HEK293 (cell line): Measurements from ENCODE around the gene MPHOSPH9.

ENCODE experiments used
- CTCF ChIA-PET: fragments of 350-600 bp; formaldehyde crosslinking; extraction: SDS; loops from one replicate; lab custom pipeline; 2021; ENCODE audit warnings: antibody characterized with exemption; lab: Yijun Ruan, JAX
- POLR2A ChIA-PET: fragments of 300-600 bp; formaldehyde crosslinking; extraction: SDS; loops from one replicate; lab custom pipeline; 2020; ENCODE audit warnings: antibody characterized with exemption, inconsistent platforms; lab: Yijun Ruan, JAX
- H3K27ac ChIP-seq: fragments of 200-500 bp; sonication (Bioruptor generic); 2 replicates; pipeline ENCODE4 v1.5.1; 2014; ENCODE audit warnings: low read depth, low read length, control low read depth, inconsistent platforms; ENCODE audit errors: extremely low read depth
- H3K36me3 ChIP-seq, 2 experiments: fragments of 200-500 bp in 1 of 2; sonication (Bioruptor generic) in 1 of 2; 1 replicate in 1 of 2; 2 replicates in 1 of 2; pipeline ENCODE4 v1.5.1; 2014 to 2017; ENCODE audit warnings: inconsistent platforms in 2 of 2, low read length in 2 of 2; ENCODE audit not compliant: control insufficient read depth in 2 of 2, insufficient read depth in 1 of 2
- H3K4me1 ChIP-seq: fragments of 200-500 bp; sonication (Bioruptor generic); 2 replicates; pipeline ENCODE4 v1.5.1; 2014; ENCODE audit warnings: mild to moderate bottlenecking, low read length, inconsistent platforms; ENCODE audit not compliant: control insufficient read depth, insufficient read depth
- H3K4me3 ChIP-seq: 2 replicates; pipeline ENCODE4 v1.5.1; 2011; ENCODE audit warnings: low read depth, mild to moderate bottlenecking, control low read depth, low read length, moderate library complexity
- H3K9me3 ChIP-seq: fragments of 200-500 bp; sonication (Bioruptor generic); 2 replicates; pipeline ENCODE4 v1.5.1; 2014; ENCODE audit warnings: low read depth, low read length, inconsistent platforms; ENCODE audit not compliant: control insufficient read depth, insufficient read depth
- ATF2 ChIP-seq: fragments of 450-650 bp; formaldehyde crosslinking; IDR thresholded peaks from 2 replicates; pipeline ENCODE4 v1.5.1; 2016; ENCODE audit warnings: missing biosample characterization, missing genetic modification characterization, low read depth
- HOXD13 ChIP-seq: sonication (generic); formaldehyde crosslinking; IDR thresholded peaks from 2 replicates; pipeline ENCODE4 v1.8.0; 2022; ENCODE audit warnings: missing genetic modification reagents, borderline replicate concordance
- IKZF3 ChIP-seq: fragments of 450-650 bp; IDR thresholded peaks from 2 replicates; pipeline ENCODE4 v1.5.0; 2018; ENCODE audit warnings: missing biosample characterization, mild to moderate bottlenecking, missing genetic modification characterization, moderate library complexity
- KLF17 ChIP-seq: fragments of 450-650 bp; formaldehyde crosslinking; IDR thresholded peaks from 2 replicates; pipeline ENCODE4 v1.5.1; 2016; ENCODE audit warnings: missing biosample characterization, missing genetic modification characterization
- PATZ1 ChIP-seq: fragments of 450-650 bp; formaldehyde crosslinking; IDR thresholded peaks from 2 replicates; pipeline ENCODE4 v1.5.1; 2016; ENCODE audit warnings: missing biosample characterization, missing genetic modification characterization
- PBX3 ChIP-seq: sonication (generic); formaldehyde crosslinking; IDR thresholded peaks from 2 replicates; pipeline ENCODE4 v1.8.1; 2022; ENCODE audit warnings: mild to moderate bottlenecking, moderate library complexity, missing genetic modification reagents
- SP2 ChIP-seq: fragments of 450-650 bp; formaldehyde crosslinking; IDR thresholded peaks from 2 replicates; pipeline ENCODE4 v1.5.1; 2016; ENCODE audit warnings: missing biosample characterization, missing genetic modification characterization
- SP7 ChIP-seq: fragments of 450-650 bp; formaldehyde crosslinking; IDR thresholded peaks from 2 replicates; pipeline ENCODE4 v1.5.1; 2016; ENCODE audit warnings: missing biosample characterization, missing genetic modification characterization
- ZNF112 ChIP-seq: fragments of 450-650 bp; formaldehyde crosslinking; IDR thresholded peaks from 2 replicates; pipeline ENCODE4 v1.5.0; 2017; ENCODE audit warnings: missing biosample characterization, missing genetic modification characterization
- ZNF18 ChIP-seq: fragments of 450-650 bp; formaldehyde crosslinking; IDR thresholded peaks from 2 replicates; pipeline ENCODE4 v1.5.1; 2016; ENCODE audit warnings: missing biosample characterization, missing genetic modification characterization
- ZNF266 ChIP-seq: fragments of 450-650 bp; formaldehyde crosslinking; IDR thresholded peaks from 2 replicates; pipeline ENCODE4 v1.5.1; 2016; ENCODE audit warnings: missing biosample characterization, missing genetic modification characterization, low read depth
- ZNF423 ChIP-seq: fragments of 450-650 bp; formaldehyde crosslinking; IDR thresholded peaks from 2 replicates; pipeline ENCODE4 v1.5.1; 2016; ENCODE audit warnings: missing biosample characterization, missing genetic modification characterization
- ZNF529 ChIP-seq: fragments of 450-650 bp; formaldehyde crosslinking; IDR thresholded peaks from 2 replicates; pipeline ENCODE4 v1.5.1; 2017; ENCODE audit warnings: missing genetic modification characterization, missing biosample characterization; ENCODE audit not compliant: insufficient replicate concordance
- ZNF610 ChIP-seq: fragments of 450-650 bp; formaldehyde crosslinking; IDR thresholded peaks from 2 replicates; pipeline ENCODE4 v1.5.1; 2016; ENCODE audit warnings: missing biosample characterization, missing genetic modification characterization, borderline replicate concordance
- ZNF629 ChIP-seq: fragments of 450-650 bp; formaldehyde crosslinking; IDR thresholded peaks from 2 replicates; pipeline ENCODE4 v1.5.1; 2017; ENCODE audit warnings: missing biosample characterization, missing genetic modification characterization
- ZNF692 ChIP-seq: fragments of 450-650 bp; formaldehyde crosslinking; IDR thresholded peaks from 2 replicates; pipeline ENCODE4 v1.5.1; 2016; ENCODE audit warnings: missing biosample characterization, missing genetic modification characterization
- ZSCAN18 ChIP-seq: fragments of 450-650 bp; formaldehyde crosslinking; IDR thresholded peaks from 2 replicates; pipeline ENCODE4 v1.5.1; 2016; ENCODE audit warnings: missing biosample characterization, missing genetic modification characterization

MPHOSPH9 gene

GRCh38 chr12:123145211-123145610 is 87.7 kb downstream of the MPHOSPH9 start:
- H3K27ac ChIP-seq: no peak overlapping the region
- CTCF ChIA-PET: no interaction called here

GRCh38 chr12:123143736-123144461 is 89.0 kb downstream of the MPHOSPH9 start:
- no peak overlapping the region for H3K27ac ChIP-seq
- POLR2A ChIA-PET: no interaction called here
- TF ChIP-seq SP7 (tag by site-specific recombination): no peak
- TF ChIP-seq SP2 (tag by site-specific recombination): no peak
- no peak for TF ChIP-seq ZNF112 (tag by site-specific recombination)
- TF ChIP-seq ZNF692 (tag by site-specific recombination): no peak
- TF ChIP-seq ZNF629 (tag by site-specific recombination): no peak
- TF ChIP-seq ZSCAN18: no peak

More at GRCh38 chr12:123145211-123145610, 87.7 kb downstream of the MPHOSPH9 start:
- no peak for TF ChIP-seq ZNF18 (tag by site-specific recombination)
- no peak for TF ChIP-seq ZNF610 (tag by site-specific recombination)
- TF ChIP-seq ATF2 (tag by site-specific recombination): no peak
- TF ChIP-seq ZNF529 (tag by site-specific recombination): no peak
- Histone ChIP-seq H3K4me1 (peaks cover 16% of the 10 kb centered on the region), H3K36me3 (no peaks in the 10 kb centered on the region), H3K9me3 (no peaks in the 10 kb centered on the region), H3K4me3 (no peak overlapping the region)
- POLR2A ChIA-PET: no interaction called here

GRCh38 chr12:123142921-123143735 is 89.8 kb downstream of the MPHOSPH9 start:
- no peak overlapping the region for H3K27ac ChIP-seq
- H3K4me1 ChIP-seq: peaks cover 12% of the 10 kb centered on the region
- no peak overlapping the region for H3K4me3 ChIP-seq
- no peaks in the 10 kb centered on the region for H3K9me3 ChIP-seq
- CTCF ChIA-PET: interaction anchor here (0.6 to 0.7 kb wide), 2 partner anchors 38 kb away, joined by 3 to 4 read pairs; no protein-coding TSS in a partner anchor
- POLR2A ChIA-PET: interaction anchor here (0.6 to 0.9 kb wide), 2 partner anchors 68 to 89 kb away, joined by 3 to 4 read pairs; no protein-coding TSS in a partner anchor
- no peaks in the 10 kb centered on the region for H3K36me3 ChIP-seq
- TF ChIP-seq HOXD13: no peak
- TF ChIP-seq IKZF3: no peak
- TF ChIP-seq ZNF629 (tag by site-specific recombination): no peak
- no peak for TF ChIP-seq PBX3 (CRISPR knock-in tag)
- TF ChIP-seq ZNF423 (tag by site-specific recombination): 0 out of 2 replicates have a peak, but pooled peaks have one; percentile 33
- TF ChIP-seq ZNF266 (tag by site-specific recombination): no peak
- 0 out of 2 replicates have a peak, but pooled peaks have one; percentile 15 for TF ChIP-seq KLF17 (tag by site-specific recombination)
- TF ChIP-seq PATZ1 (tag by site-specific recombination): peak; percentile 59

More at GRCh38 chr12:123143736-123144461, 89.0 kb downstream of the MPHOSPH9 start:
- H3K4me1 ChIP-seq: peaks cover 12% of the 10 kb centered on the region
- no peaks in the 10 kb centered on the region for H3K9me3 ChIP-seq
- H3K36me3 ChIP-seq: no peaks in the 10 kb centered on the region
- H3K4me3 ChIP-seq: no peak overlapping the region
- CTCF ChIA-PET: interaction anchor here (0.7 kb wide), 1 partner anchor 39 kb away, joined by 3 read pairs; no protein-coding TSS in a partner anchor
